Osteoblast (primary cell): ENCODE results near the gene CEP170B. TPM values are rescaled to one million over a fixed set of nuclear protein-coding genes. Genes with fewer than 3 reads are reported as not detected.
"Not testable (repeated sequence)": the region's sequence is repeated elsewhere in the genome, so short reads cannot be mapped to it uniquely, and the experiment has no call there.

Source experiments
- DNase-seq: peaks from one replicate; pipeline ENCODE4 v3.0.0; 2011; ENCODE audit warnings: low spot score, mixed read lengths; ENCODE audit not compliant: insufficient read length; ENCODE audit errors: missing footprints
- H2AFZ ChIP-seq: 2 replicates; pipeline ENCODE4 v1.6.0; 2011; ENCODE audit warnings: mild to moderate bottlenecking, low read length
- H3K27ac ChIP-seq: 2 replicates; pipeline ENCODE4 v1.5.1; 2011; ENCODE audit warnings: mild to moderate bottlenecking, low read depth, low read length, moderate library complexity
- H3K27me3 ChIP-seq: 2 replicates; pipeline ENCODE4 v1.6.0; 2012; ENCODE audit warnings: mild to moderate bottlenecking, control low read depth, inconsistent platforms, low read length, moderate library complexity; ENCODE audit not compliant: insufficient read depth
- H3K36me3 ChIP-seq: 2 replicates; pipeline ENCODE4 v1.5.1; 2011; ENCODE audit warnings: mild to moderate bottlenecking, low read length, control low read depth, moderate library complexity; ENCODE audit not compliant: insufficient read depth
- H3K4me1 ChIP-seq: 2 replicates; pipeline ENCODE4 v1.5.1; 2011; ENCODE audit warnings: mild to moderate bottlenecking, low read length, control low read depth, moderate library complexity; ENCODE audit not compliant: insufficient read depth
- H3K4me2 ChIP-seq: 2 replicates; pipeline ENCODE4 v1.6.0; 2011; ENCODE audit warnings: mild to moderate bottlenecking, low read length; ENCODE audit not compliant: insufficient read depth
- H3K4me3 ChIP-seq: fragments of 200-600 bp; sonication (generic); 3 replicates; pipeline ENCODE4 v1.5.1; 2012; ENCODE audit warnings: mild to moderate bottlenecking, low read length, inconsistent platforms; ENCODE audit not compliant: insufficient read depth
- H3K79me2 ChIP-seq: 2 replicates; pipeline ENCODE4 v1.6.0; 2012; ENCODE audit warnings: mild to moderate bottlenecking, low read length, control low read depth, inconsistent platforms; ENCODE audit not compliant: insufficient read depth
- H3K9me3 ChIP-seq: 2 replicates; pipeline ENCODE4 v1.5.1; 2011; ENCODE audit warnings: low read depth, low read length, control low read depth
- H4K20me1 ChIP-seq: 2 replicates; pipeline ENCODE4 v1.6.0; 2012; ENCODE audit warnings: mild to moderate bottlenecking, low read length, control low read depth; ENCODE audit not compliant: insufficient read depth
- total RNA-seq: library from RNA; depleted of rRNA; stranded (reverse); fragments of >200 nt; gene quantifications from 2 replicates; pipeline ENCODE4 v1.2.3, GENCODE V29; 2012
- TF ChIP-seq, protein P1 (sequence below): IDR thresholded peaks from 2 replicates; pipeline ENCODE4 v1.5.1; 2011; ENCODE audit warnings: mild to moderate bottlenecking, low read depth, low read length, moderate library complexity; ENCODE audit errors: extremely low read depth

Gene CEP170B
- total RNA-seq, 1 donor, result 21.0 TPM

GRCh38 chr14:104905579-104905933, 40.5 kb downstream of the CEP170B start:
- not testable (repeated sequence) for H3K4me2 ChIP-seq, H3K36me3 ChIP-seq, H3K79me2 ChIP-seq, H3K27ac ChIP-seq, H2AFZ ChIP-seq, H3K9me3 ChIP-seq, H3K4me3 ChIP-seq, H3K4me1 ChIP-seq, DNase-seq, H4K20me1 ChIP-seq
- peaks cover 17% of the 10 kb centered on the region for H3K27me3 ChIP-seq

GRCh38 chr14:104908303-104908702, 43.2 kb downstream of the CEP170B start:
- Histone ChIP-seq H2AFZ (no peak overlapping the region), H3K4me2 (no peak overlapping the region), H3K27ac (no peak overlapping the region), H3K4me1 (no peaks in the 10 kb centered on the region), H3K79me2 (no peaks in the 10 kb centered on the region), H3K36me3 (no peaks in the 10 kb centered on the region), H3K4me3 (no peak overlapping the region), H3K27me3 (peaks cover 15% of the 10 kb centered on the region), H3K9me3 (peaks cover 8% of the 10 kb centered on the region), H4K20me1 (no peaks in the 10 kb centered on the region)
- TF ChIP-seq, protein P1, sequence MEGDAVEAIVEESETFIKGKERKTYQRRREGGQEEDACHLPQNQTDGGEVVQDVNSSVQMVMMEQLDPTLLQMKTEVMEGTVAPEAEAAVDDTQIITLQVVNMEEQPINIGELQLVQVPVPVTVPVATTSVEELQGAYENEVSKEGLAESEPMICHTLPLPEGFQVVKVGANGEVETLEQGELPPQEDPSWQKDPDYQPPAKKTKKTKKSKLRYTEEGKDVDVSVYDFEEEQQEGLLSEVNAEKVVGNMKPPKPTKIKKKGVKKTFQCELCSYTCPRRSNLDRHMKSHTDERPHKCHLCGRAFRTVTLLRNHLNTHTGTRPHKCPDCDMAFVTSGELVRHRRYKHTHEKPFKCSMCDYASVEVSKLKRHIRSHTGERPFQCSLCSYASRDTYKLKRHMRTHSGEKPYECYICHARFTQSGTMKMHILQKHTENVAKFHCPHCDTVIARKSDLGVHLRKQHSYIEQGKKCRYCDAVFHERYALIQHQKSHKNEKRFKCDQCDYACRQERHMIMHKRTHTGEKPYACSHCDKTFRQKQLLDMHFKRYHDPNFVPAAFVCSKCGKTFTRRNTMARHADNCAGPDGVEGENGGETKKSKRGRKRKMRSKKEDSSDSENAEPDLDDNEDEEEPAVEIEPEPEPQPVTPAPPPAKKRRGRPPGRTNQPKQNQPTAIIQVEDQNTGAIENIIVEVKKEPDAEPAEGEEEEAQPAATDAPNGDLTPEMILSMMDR, result no peak
- DNase-seq, result no peak

DNA sequence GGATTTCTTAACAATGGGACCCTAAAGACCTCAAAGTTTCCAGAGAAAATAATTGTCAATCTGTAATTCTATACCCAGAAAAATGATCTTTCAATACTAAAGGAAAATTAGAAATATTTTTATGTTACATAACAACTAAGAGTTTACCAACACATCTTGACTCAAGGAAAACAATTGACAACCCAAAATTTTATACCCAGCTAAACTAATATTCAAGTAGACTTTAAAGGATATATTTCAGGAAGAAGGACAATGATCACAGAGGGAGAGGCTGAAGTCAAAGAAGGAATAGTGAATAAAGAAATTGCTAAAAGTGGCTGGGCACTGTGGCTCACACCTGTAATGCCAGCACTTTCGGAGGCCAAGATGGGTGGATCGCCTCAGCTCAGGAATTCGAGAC, 47.0 kb downstream of the CEP170B start:
- TF ChIP-seq, protein P1, result no peak
- Histone ChIP-seq H2AFZ (no peak overlapping the region), H3K27me3 (peaks cover 28% of the 10 kb centered on the region), H3K36me3 (no peaks in the 10 kb centered on the region), H3K27ac (no peak overlapping the region), H3K4me2 (no peak overlapping the region), H4K20me1 (no peaks in the 10 kb centered on the region), H3K4me3 (no peak overlapping the region), H3K79me2 (no peaks in the 10 kb centered on the region), H3K4me1 (no peaks in the 10 kb centered on the region), H3K9me3 (peaks cover 8% of the 10 kb centered on the region)
- no peak for DNase-seq

DNA sequence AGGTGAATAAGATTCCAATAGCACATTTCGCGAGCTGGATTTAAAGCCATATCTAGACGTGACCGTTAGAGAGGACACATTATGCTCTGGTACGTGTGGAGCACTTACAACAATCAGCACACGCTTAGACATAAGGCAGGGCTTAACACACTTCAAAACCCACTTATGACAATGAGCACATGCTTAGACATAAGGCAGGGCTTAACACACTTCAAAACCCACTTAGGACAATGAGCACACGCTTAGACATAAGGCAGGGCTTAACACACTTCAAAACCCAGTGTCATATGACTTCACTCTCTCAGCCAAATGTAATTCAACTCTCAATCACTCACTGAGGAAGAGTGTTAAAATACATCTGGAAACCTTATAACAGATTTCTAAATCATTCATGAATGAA, 48.4 kb downstream of the CEP170B start:
- TF ChIP-seq, protein P1, result no peak
- Histone ChIP-seq H3K4me1 (no peaks in the 10 kb centered on the region), H2AFZ (no peak overlapping the region), H3K36me3 (no peaks in the 10 kb centered on the region), H3K27ac (no peak overlapping the region), H3K4me2 (no peak overlapping the region), H3K4me3 (no peak overlapping the region), H3K9me3 (peaks cover 5% of the 10 kb centered on the region), H3K27me3 (peaks cover 19% of the 10 kb centered on the region), H4K20me1 (no peaks in the 10 kb centered on the region), H3K79me2 (no peaks in the 10 kb centered on the region)
- DNase-seq, result no peak
